Fibroblast of gingiva (primary cell): ENCODE results near the gene SRPK3.

ENCODE experiments used
- DNase-seq: peaks from one replicate; pipeline ENCODE4 v3.0.0-alpha.2; 2011; ENCODE audit warnings: low read depth

Gene SRPK3

DNA sequence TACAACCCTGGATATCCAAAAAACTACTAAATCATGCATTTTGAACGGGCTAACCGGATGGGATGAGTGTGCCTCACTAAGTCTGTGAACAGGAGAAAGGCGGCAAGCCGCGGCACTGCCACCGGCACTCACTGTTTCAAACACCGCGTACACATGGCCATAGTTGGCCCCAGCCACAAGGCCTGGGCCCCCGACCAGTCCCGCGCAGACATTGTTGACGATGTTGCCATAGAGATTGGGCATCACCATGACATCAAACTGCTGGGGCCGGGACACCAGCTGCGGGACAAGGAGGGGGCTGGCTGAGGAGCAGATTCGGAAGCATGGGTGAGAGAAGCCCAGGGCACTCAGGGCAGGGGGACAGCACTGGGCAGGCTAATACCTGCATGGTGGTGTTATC lies 5.8 kb downstream of the SRPK3 start:
- DNase-seq, result no peak

DNA sequence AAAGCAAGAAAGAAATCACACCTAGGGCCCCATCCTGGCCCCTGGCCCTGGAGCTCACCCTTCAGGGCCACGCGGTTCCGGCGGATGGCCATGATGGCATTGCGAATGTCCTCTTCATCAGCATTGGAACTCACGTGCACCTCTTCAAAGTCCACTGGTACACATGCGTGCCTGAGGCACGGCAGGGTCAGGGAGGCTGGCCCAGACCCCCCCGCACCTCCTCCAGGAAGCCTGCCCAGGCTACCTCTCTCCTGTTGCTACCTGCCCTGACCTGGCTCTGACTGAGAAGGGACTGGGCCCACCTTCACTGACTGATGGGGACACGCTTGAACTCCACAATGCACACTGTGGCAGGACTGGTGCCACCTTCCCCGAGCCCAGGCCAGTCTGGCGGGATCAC lies 8.8 kb downstream of the SRPK3 start:
- no peak for DNase-seq

GRCh38 chrX:153791104-153791852 lies 10.4 kb downstream of the SRPK3 start:
- no peak for DNase-seq

GRCh38 chrX:153792368-153792767 lies 11.5 kb downstream of the SRPK3 start:
- DNase-seq, result no peak

- DNase-seq, result peak; percentile 9
These were observed 12.4 kb downstream of the SRPK3 start for GRCh38 chrX:153793291-153793690.

DNA sequence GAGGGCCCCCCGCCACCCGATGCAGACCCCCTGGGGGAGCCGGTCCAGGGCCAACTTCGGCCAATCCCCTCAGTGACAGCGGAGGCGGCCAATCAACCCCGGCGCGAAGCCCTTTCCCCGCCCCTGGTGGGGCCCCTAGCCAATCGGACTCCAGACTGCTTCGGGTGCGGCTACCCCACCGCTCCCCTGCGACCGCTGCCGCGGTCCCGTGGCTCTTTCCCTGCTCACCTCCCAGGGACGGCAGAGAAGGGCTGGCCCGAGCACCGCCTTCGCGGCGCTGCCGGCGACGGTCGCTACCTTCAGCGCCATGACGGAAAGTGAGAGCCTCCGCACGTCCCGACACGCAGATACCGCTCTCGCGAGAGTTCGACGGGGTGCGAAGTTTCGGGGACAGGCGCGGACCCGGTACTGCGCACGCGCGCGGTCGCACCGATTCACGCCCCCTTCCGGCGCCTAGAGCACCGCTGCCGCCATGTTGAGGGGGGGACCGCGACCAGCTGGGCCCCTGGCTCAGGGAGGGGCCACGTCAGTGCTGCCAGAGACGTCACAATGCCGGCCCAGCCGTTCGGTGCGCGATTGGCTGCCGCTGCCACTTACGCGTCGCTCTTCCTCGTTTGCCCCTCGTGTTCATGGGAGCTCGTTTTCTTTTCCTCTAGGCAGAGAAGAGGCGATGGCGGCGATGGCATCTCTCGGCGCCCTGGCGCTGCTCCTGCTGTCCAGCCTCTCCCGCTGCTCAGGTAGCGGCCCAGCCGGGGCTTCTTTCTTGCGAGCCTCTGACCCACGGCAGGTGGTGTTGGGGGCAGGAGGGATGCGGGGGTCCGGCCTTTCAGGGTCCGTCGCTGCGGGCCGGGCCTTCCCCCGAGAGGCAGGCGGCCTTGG lies 13.4 kb downstream of the SRPK3 start, which contains the start of the genes IDH3G and SSR4:
Gene IDH3G (minus strand): TSS at position 358 of the 879 bp plus-strand sequence. CDS start 49 bp downstream, at position 309.
Gene SSR4 (plus strand): TSS at position 651 of the 879 bp plus-strand sequence. CDS start 20 bp downstream, at position 671.
- peak; percentile 94 for DNase-seq

GRCh38 chrX:153794897-153795816 lies 14.3 kb downstream of the SRPK3 start:
- DNase-seq, result no peak

- no peak for DNase-seq
These were observed 16.7 kb downstream of the SRPK3 start for GRCh38 chrX:153797415-153798015.

- no peak for DNase-seq
These were observed 18.5 kb downstream of the SRPK3 start for GRCh38 chrX:153799326-153799725.

DNA sequence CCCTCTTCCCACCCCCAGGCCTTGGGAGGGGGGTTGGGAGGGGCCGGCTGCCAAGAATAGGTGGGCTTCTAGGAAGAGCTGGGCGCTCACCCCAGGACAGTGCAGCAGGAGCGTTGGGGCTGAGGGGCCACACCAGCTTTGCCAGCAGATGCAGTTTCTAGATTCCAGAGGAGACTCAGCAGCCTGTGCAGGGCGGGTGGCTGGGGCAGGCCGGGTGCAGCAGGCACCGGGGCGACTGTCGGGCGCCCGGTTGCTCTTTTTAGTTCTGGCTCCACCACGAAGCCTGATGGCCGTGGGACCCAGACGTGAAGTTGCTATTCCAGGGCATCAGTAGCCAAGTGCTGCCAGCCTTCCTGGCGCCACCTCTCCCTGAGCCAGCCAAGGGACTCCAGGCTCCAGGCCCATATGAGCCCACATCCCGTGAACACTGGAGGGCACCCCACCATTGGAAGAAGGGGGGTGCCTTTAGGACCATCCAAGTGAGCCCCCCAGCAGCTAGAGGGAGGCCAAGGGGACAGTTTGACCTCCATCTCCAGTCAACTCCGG lies 19.4 kb downstream of the SRPK3 start:
- DNase-seq, result no peak

- no peak for DNase-seq
These were observed 19.9 kb downstream of the SRPK3 start for GRCh38 chrX:153800746-153801145.

DNA sequence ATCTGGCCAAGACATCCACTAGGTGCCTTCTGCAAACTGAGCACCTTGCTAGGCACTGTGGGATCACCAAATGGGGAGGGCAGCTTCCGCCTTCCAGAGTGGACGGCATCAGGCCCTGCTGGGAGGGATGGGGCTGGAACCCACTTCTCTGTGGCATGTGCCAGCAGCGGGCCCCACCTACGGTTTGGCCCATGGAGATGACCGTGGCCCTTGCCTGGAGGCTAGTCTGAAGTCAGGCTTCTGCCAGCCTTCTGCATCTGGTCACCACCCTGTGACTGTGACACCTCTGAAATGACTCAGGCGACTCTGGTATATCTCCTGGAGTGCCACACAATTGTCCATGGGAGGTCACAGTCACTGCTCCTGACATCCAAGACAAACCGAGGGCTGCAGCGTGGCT lies 20.8 kb downstream of the SRPK3 start:
- no peak for DNase-seq

GRCh38 chrX:153802513-153803045 lies 21.7 kb downstream of the SRPK3 start:
- no peak for DNase-seq

- DNase-seq, result no peak
These were observed 22.6 kb downstream of the SRPK3 start for GRCh38 chrX:153803211-153804099.

DNA sequence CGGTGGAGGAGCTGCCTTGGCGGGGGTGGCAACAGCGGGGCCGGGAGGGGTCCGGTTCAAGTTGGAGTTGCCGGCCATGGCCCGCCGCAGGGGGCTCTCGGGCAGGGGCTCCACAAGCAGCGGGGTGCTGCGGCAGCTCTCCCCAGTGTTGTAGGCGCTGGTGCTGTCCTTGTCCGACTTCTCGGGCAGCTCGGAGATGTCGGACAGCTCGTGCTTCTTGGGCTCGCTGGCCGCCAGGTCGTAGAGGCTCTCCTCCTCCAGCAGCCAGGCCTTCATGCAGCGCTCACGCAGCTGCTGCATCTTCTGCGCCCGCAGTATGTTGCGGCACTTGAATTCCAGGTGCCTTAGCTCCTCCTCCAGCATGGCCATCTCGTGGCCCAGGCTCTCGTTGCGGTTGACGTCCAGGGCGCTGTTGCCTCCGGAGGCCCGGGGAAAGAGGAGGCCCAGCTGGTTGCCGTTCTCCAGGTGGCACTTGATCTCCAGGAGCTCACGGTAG lies 23.3 kb downstream of the SRPK3 start:
- DNase-seq, result no peak

DNA sequence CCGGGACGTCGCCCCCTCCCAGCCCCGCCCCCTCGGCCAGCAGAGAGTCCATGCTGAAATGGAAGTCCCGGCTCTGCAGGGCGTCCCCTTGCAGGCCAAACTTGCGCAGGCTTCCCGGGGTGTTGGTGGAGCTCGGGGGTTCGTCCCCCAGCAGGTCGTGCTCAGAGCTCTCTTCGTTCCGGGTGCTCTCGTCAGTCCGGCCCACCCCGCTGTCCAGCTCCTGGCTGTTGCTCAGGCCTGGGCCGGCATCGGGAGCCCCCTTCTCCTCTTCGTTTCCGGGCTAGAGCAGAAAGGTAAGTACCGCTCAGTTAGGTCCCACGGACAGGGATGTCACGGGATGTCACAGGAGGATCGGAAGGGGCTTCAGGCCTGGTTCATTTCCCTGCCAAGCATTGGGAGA lies 23.8 kb downstream of the SRPK3 start:
- no peak for DNase-seq

- no peak for DNase-seq
These were observed 24.6 kb downstream of the SRPK3 start for GRCh38 chrX:153805436-153805835.

- DNase-seq, result no peak
These were observed 26.2 kb downstream of the SRPK3 start for GRCh38 chrX:153806999-153807575.

DNA sequence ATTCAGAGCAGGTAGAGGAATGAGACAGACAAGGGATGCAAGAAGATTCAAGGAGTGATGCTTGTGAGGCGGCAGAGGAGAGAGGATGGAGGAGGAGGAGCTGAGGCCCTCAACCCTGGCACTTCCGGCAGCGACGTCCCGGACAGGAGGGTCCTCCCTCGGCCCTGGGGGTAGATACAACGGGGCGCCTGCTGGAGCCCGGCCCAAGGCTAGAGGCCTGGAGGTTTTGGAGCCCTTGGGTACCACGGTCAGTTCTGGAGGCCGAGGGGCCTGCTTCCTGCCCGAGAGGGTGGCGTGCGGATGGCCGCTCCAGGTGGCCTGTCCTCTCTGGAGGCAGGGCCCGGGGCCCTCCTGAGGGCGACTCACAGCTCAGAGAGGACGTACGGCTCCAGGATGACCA lies 27.1 kb downstream of the SRPK3 start:
- DNase-seq, result no peak
